ENCODE results near the gene TMEM95.

DNA sequence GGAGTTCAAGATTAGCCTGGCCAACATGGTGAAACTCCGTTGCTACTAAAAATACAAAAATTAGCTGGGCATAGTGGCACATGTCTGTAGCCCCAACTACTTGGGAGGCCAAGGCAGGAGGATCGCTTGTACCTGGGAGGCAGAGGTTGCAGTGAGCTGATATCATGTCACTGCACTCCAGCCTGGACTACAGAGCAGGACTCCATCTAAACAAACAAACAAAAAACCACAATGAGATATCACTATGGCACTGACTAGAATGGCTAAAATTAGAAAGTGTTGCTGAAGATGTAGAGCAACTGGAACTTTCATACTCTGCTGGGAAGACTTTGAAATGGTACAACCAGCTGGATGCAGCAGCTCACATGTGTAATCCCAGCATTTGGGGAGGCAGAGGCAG lies 19.4 kb downstream of the TMEM95 start:
- TF ChIP-seq, protein P1, sequence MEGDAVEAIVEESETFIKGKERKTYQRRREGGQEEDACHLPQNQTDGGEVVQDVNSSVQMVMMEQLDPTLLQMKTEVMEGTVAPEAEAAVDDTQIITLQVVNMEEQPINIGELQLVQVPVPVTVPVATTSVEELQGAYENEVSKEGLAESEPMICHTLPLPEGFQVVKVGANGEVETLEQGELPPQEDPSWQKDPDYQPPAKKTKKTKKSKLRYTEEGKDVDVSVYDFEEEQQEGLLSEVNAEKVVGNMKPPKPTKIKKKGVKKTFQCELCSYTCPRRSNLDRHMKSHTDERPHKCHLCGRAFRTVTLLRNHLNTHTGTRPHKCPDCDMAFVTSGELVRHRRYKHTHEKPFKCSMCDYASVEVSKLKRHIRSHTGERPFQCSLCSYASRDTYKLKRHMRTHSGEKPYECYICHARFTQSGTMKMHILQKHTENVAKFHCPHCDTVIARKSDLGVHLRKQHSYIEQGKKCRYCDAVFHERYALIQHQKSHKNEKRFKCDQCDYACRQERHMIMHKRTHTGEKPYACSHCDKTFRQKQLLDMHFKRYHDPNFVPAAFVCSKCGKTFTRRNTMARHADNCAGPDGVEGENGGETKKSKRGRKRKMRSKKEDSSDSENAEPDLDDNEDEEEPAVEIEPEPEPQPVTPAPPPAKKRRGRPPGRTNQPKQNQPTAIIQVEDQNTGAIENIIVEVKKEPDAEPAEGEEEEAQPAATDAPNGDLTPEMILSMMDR (IDR thresholded peaks at IDR 0.05): no peak
- TF ChIP-seq POLR2A (IDR thresholded peaks at IDR 0.05) (no peak), POLR2AphosphoS5 (IDR thresholded peaks at IDR 0.05) (no peak)
